G401.6 (cell line): ENCODE measurements around the gene ADGRA1.
"Not testable (repeated sequence)": the region's sequence is repeated elsewhere in the genome, so short reads cannot be mapped to it uniquely, and the experiment has no call there.

Experiments used
- FAIRE-seq: peaks from 2 replicates; lab custom pipeline; 2012; peaks lifted over from hg19 to GRCh38; lab: Jason Lieb, UNC

Gene ADGRA1

GRCh38 chr10:133096616-133097269, 9.0 kb downstream of the ADGRA1 start:
- FAIRE-seq, result no peak

GRCh38 chr10:133097418-133097817, 9.7 kb downstream of the ADGRA1 start:
- FAIRE-seq, result no peak

- no peak for FAIRE-seq
These were observed 10.2 kb downstream of the ADGRA1 start for GRCh38 chr10:133097961-133098360.

GRCh38 chr10:133098426-133099124, 10.9 kb downstream of the ADGRA1 start:
- no peak for FAIRE-seq

GRCh38 chr10:133099571-133099970, 11.8 kb downstream of the ADGRA1 start:
- FAIRE-seq, result no peak

- FAIRE-seq, result no peak
These were observed 12.5 kb downstream of the ADGRA1 start for GRCh38 chr10:133100186-133100585.

- FAIRE-seq, result no peak
These were observed 13.1 kb downstream of the ADGRA1 start for GRCh38 chr10:133100706-133101415.

GRCh38 chr10:133101416-133101810, 13.7 kb downstream of the ADGRA1 start:
- no peak for FAIRE-seq

- no peak for FAIRE-seq
These were observed 14.8 kb downstream of the ADGRA1 start for GRCh38 chr10:133102415-133103095.

GRCh38 chr10:133103311-133103910, 15.7 kb downstream of the ADGRA1 start:
- FAIRE-seq, result no peak

GRCh38 chr10:133104068-133104962, 16.6 kb downstream of the ADGRA1 start:
- FAIRE-seq, result no peak

- no peak for FAIRE-seq
These were observed 17.4 kb downstream of the ADGRA1 start for GRCh38 chr10:133104963-133105640.

- no peak for FAIRE-seq
These were observed 18.1 kb downstream of the ADGRA1 start for GRCh38 chr10:133105686-133106390.

- no peak for FAIRE-seq
These were observed 18.8 kb downstream of the ADGRA1 start for GRCh38 chr10:133106516-133106915.

- no peak for FAIRE-seq
These were observed 19.7 kb downstream of the ADGRA1 start for GRCh38 chr10:133107442-133107841.

GRCh38 chr10:133109711-133110110, 22.0 kb downstream of the ADGRA1 start:
- FAIRE-seq, result no peak

GRCh38 chr10:133110133-133110532, 22.4 kb downstream of the ADGRA1 start:
- FAIRE-seq, result no peak

- no peak for FAIRE-seq
These were observed 23.0 kb downstream of the ADGRA1 start for GRCh38 chr10:133110609-133111275.

GRCh38 chr10:133111640-133112039, 23.9 kb downstream of the ADGRA1 start:
- not testable (repeated sequence) for FAIRE-seq
